Activated T-cell treated with anti-CD3 and anti-CD28 coated beads for 1 hour (primary cell): ENCODE results near the gene KIF19.

ENCODE experiments used
- DNase-seq: peaks from one replicate; pipeline ENCODE4 v3.0.0-alpha.2; 2020; ENCODE audit warnings: low read depth

KIF19 gene

GRCh38 chr17:74304184-74304583, 21.8 kb upstream of the KIF19 start:
- DNase-seq = no peak

GRCh38 chr17:74305865-74306654, 20.0 kb upstream of the KIF19 start:
- no peak for DNase-seq

GRCh38 chr17:74307984-74308773, 17.8 kb upstream of the KIF19 start:
- no peak for DNase-seq

GRCh38 chr17:74309902-74310301, 16.1 kb upstream of the KIF19 start:
- no peak for DNase-seq

GRCh38 chr17:74314877-74315276, 11.1 kb upstream of the KIF19 start:
- DNase-seq = no peak

GRCh38 chr17:74316220-74316619, 9.8 kb upstream of the KIF19 start:
- DNase-seq = no peak

GRCh38 chr17:74317071-74317470, 9.0 kb upstream of the KIF19 start:
- no peak for DNase-seq

- DNase-seq = no peak
These were observed 7.6 kb upstream of the KIF19 start for GRCh38 chr17:74318391-74318790.

- DNase-seq = no peak
These were observed 1.5 kb upstream of the KIF19 start for GRCh38 chr17:74324521-74324920.

- DNase-seq = no peak
These were observed 667 bp upstream of the KIF19 start for GRCh38 chr17:74325376-74325742.

- DNase-seq = no peak
These were observed 480 bp downstream of the KIF19 start for GRCh38 chr17:74326506-74326905.

- no peak for DNase-seq
These were observed 2.5 kb downstream of the KIF19 start for GRCh38 chr17:74328487-74328886.

- DNase-seq = no peak
These were observed 3.4 kb downstream of the KIF19 start for GRCh38 chr17:74329378-74329777.

- DNase-seq = no peak
These were observed 4.4 kb downstream of the KIF19 start for GRCh38 chr17:74330446-74330845.

- DNase-seq = no peak
These were observed 6.1 kb downstream of the KIF19 start for GRCh38 chr17:74332017-74332650.

- no peak for DNase-seq
These were observed 6.8 kb downstream of the KIF19 start for GRCh38 chr17:74332763-74333283.

- DNase-seq = no peak
These were observed 8.5 kb downstream of the KIF19 start for GRCh38 chr17:74334393-74335039.

- DNase-seq = no peak
These were observed 9.6 kb downstream of the KIF19 start for GRCh38 chr17:74335529-74336062.

- DNase-seq = no peak
These were observed 10.3 kb downstream of the KIF19 start for GRCh38 chr17:74336307-74336706.

GRCh38 chr17:74337834-74338500, 11.9 kb downstream of the KIF19 start:
- DNase-seq = no peak

- no peak for DNase-seq
These were observed 13.6 kb downstream of the KIF19 start for GRCh38 chr17:74339537-74340195.
